SK-N-SH (cell line): ENCODE measurements around the gene DLX2. TPM values are rescaled to one million over a fixed set of nuclear protein-coding genes. Genes with fewer than 3 reads are reported as not detected.

ENCODE experiments used
- CTCF ChIA-PET: fragments of 300-600, 350-600 bp; formaldehyde crosslinking; extraction: SDS; loops from one replicate; lab custom pipeline; 2021; lab: Yijun Ruan, JAX
- POLR2A ChIA-PET: fragments of 350-600 bp; sonication (Branson Sonifier 250); formaldehyde crosslinking; extraction: SDS; loops from one replicate; lab custom pipeline; 2020; ENCODE audit warnings: antibody characterized with exemption, inconsistent platforms; lab: Yijun Ruan, JAX
- DNase-seq: peaks from one replicate; pipeline ENCODE4 v3.0.0; 2012
- H2AFZ ChIP-seq: fragments of 200-600 bp; sonication (generic); 2 replicates; pipeline ENCODE4 v1.8.1; 2016; ENCODE audit warnings: antibody characterized with exemption, mild to moderate bottlenecking, low read depth
- H3F3A ChIP-seq: fragments of 200-600 bp; sonication (generic); replicated peaks from 2 replicates; pipeline ENCODE3; 2016; ENCODE audit warnings: antibody characterized with exemption, mild to moderate bottlenecking; ENCODE audit not compliant: insufficient read depth
- H3K27ac ChIP-seq, 2 experiments: fragments of 200-500 bp in 1 of 2; fragments of 200-600 bp in 1 of 2; sonication (Bioruptor generic) in 1 of 2; sonication (generic), shearing (Covaris generic) in 1 of 2; 2 replicates each; pipeline versions ENCODE4 v1.5.1 to v1.6.1; 2014 to 2016; ENCODE audit warnings: low read depth in 2 of 2, inconsistent platforms in 1 of 2, low read length in 1 of 2, mild to moderate bottlenecking in 1 of 2, mixed read lengths in 1 of 2
- H3K27me3 ChIP-seq: fragments of 200-600 bp; sonication (generic), shearing (Covaris generic); 2 replicates; pipeline ENCODE4 v1.6.1; 2016; ENCODE audit warnings: mixed run types; ENCODE audit not compliant: insufficient read depth
- H3K36me3 ChIP-seq, 2 experiments: fragments of 200-500 bp in 1 of 2; fragments of 200-600 bp in 1 of 2; sonication (Bioruptor generic) in 1 of 2; sonication (generic) in 1 of 2; replicated peaks in 1 of 2; 2 replicates each; pipeline versions ENCODE3 to v1.5.1; 2014 to 2016; ENCODE audit warnings: low read length in 1 of 2, mild to moderate bottlenecking in 1 of 2; ENCODE audit not compliant: insufficient read depth in 2 of 2, control insufficient read depth in 1 of 2
- H3K4me1 ChIP-seq, 2 experiments: fragments of 200-500 bp in 1 of 2; fragments of 200-600 bp in 1 of 2; sonication (Bioruptor generic) in 1 of 2; sonication (generic), shearing (Covaris generic) in 1 of 2; 2 replicates each; pipeline versions ENCODE4 v1.5.1 to v1.6.1; 2014 to 2016; ENCODE audit warnings: low read depth in 1 of 2, low read length in 1 of 2, mixed run types in 1 of 2; ENCODE audit not compliant: insufficient read depth in 2 of 2, control insufficient read depth in 1 of 2
- H3K4me2 ChIP-seq: fragments of 200-600 bp; sonication (generic), shearing (Covaris generic); 2 replicates; pipeline ENCODE4 v1.6.1; 2017; ENCODE audit warnings: mixed run types
- H3K4me3 ChIP-seq, 2 experiments: fragments of 200-500 bp in 1 of 2; fragments of 200-600 bp in 1 of 2; sonication (Bioruptor generic) in 1 of 2; sonication (generic), shearing (Covaris generic) in 1 of 2; 2 replicates each; pipeline versions ENCODE4 v1.5.1 to v1.8.1; 2014 to 2016; ENCODE audit warnings: low read depth in 2 of 2, inconsistent platforms in 1 of 2, low read length in 1 of 2, mild to moderate bottlenecking in 1 of 2, mixed read lengths in 1 of 2, moderate library complexity in 1 of 2
- H3K79me2 ChIP-seq: fragments of 200-600 bp; sonication (generic); 2 replicates; pipeline ENCODE4 v1.8.1; 2017; ENCODE audit warnings: mild to moderate bottlenecking; ENCODE audit not compliant: insufficient read depth
- H3K9ac ChIP-seq: fragments of 200-600 bp; sonication (generic); 2 replicates; pipeline ENCODE4 v1.6.1; 2017; ENCODE audit warnings: mixed run types
- H3K9me2 ChIP-seq: fragments of 200-600 bp; sonication (generic); 2 replicates; pipeline ENCODE4 v1.6.1; 2017; ENCODE audit warnings: mixed run types
- H3K9me3 ChIP-seq: fragments of 200-600 bp; sonication (generic); 2 replicates; pipeline ENCODE4 v1.6.1; 2017; ENCODE audit warnings: mixed run types, mild to moderate bottlenecking, moderate library complexity
- H4K20me1 ChIP-seq: fragments of 200-600 bp; sonication (generic); 2 replicates; pipeline ENCODE4 v1.6.1; 2017; ENCODE audit warnings: mild to moderate bottlenecking, mixed run types; ENCODE audit not compliant: insufficient read depth
- CTCF ChIP-seq: fragments of 200-600 bp; sonication (generic); IDR thresholded peaks from 2 replicates; pipeline ENCODE4 v1.6.1; 2017; ENCODE audit warnings: antibody characterized with exemption, mild to moderate bottlenecking, moderate library complexity
- EP300 ChIP-seq, 2 experiments: IDR thresholded peaks; 2 replicates each; pipeline versions ENCODE4 v1.4.0 to v1.6.1; 2012; ENCODE audit warnings: borderline replicate concordance in 1 of 2, low read depth in 1 of 2, low read length in 1 of 2
- EZH2phosphoT487 ChIP-seq: fragments of 200-600 bp; sonication (generic); IDR thresholded peaks from 2 replicates; pipeline ENCODE4 v1.6.1; 2017; ENCODE audit warnings: low read depth, mixed run types, mild to moderate bottlenecking, antibody characterized with exemption, moderate library complexity, borderline replicate concordance
- FOXJ3 ChIP-seq: sonication (generic); formaldehyde crosslinking; IDR thresholded peaks from 2 replicates; pipeline ENCODE4 v1.5.1; 2020; ENCODE audit warnings: mild to moderate bottlenecking, missing genetic modification reagents
- FOXM1 ChIP-seq: IDR thresholded peaks from 2 replicates; pipeline ENCODE4 v1.4.0; 2012; ENCODE audit warnings: low read depth, mild to moderate bottlenecking
- NFIC ChIP-seq: IDR thresholded peaks from 2 replicates; pipeline ENCODE4 v1.4.0; 2012; ENCODE audit warnings: borderline replicate concordance
- POLR2AphosphoS5 ChIP-seq: IDR thresholded peaks from 2 replicates; pipeline ENCODE4 v1.6.1; 2012; ENCODE audit warnings: low read depth, low read length
- RCOR1 ChIP-seq: fragments of 150-350 bp; IDR thresholded peaks from 2 replicates; pipeline ENCODE4 v1.6.1; 2017; ENCODE audit warnings: antibody characterized with exemption, low read length
- REST ChIP-seq: IDR thresholded peaks from 2 replicates; pipeline ENCODE4 v1.6.1; 2012; ENCODE audit warnings: mild to moderate bottlenecking, low read depth, low read length, moderate library complexity
- RFX5 ChIP-seq: IDR thresholded peaks from 2 replicates; pipeline ENCODE4 v1.6.1; 2012; ENCODE audit warnings: mild to moderate bottlenecking, improper control_type of control experiment, low read length
- RXRA ChIP-seq: IDR thresholded peaks from 2 replicates; pipeline ENCODE4 v1.4.0; 2012; ENCODE audit warnings: low read depth, mild to moderate bottlenecking, borderline replicate concordance
- TCF12 ChIP-seq: IDR thresholded peaks from 2 replicates; pipeline ENCODE4 v1.4.0; 2012
- ZBTB33 ChIP-seq: IDR thresholded peaks from 2 replicates; pipeline ENCODE4 v1.4.0; 2012; ENCODE audit warnings: low read depth, borderline replicate concordance
- WGBS: methylation state at CpG from one replicate; pipeline ENCODE4 v1.1.6; 2017; ENCODE audit warnings: low lambda C conversion rate; 5-methylcytosine and 5-hydroxymethylcytosine counted together
- polyA plus RNA-seq, 3 experiments: library from polyadenylated mRNA; depleted of rRNA; stranded (reverse); fragments of >200 nt; gene quantifications; 2 replicates each; pipeline ENCODE4 v1.2.3, GENCODE V29; 2012
- TF ChIP-seq, protein P1 (sequence below): IDR thresholded peaks from 2 replicates; pipeline ENCODE4; 2012

DLX2 gene
- polyA plus RNA-seq, 1 of the 3 experiments (the other 2 are of a cell fraction) = 0.02 TPM

GRCh38 chr2:172079416-172079815, 23.3 kb downstream of the DLX2 start:
- ChIA-PET POLR2A (no interaction called here), CTCF (no interaction called here)
- Histone ChIP-seq H3K27ac (no peak overlapping the region), H3K9ac (no peak overlapping the region), H3F3A (peaks cover 2% of the 10 kb centered on the region), H3K4me3 (no peak overlapping the region), H3K9me2 (no peaks in the 10 kb centered on the region), H3K79me2 (no peaks in the 10 kb centered on the region), H3K9me3 (no peaks in the 10 kb centered on the region), H3K36me3 (no peaks in the 10 kb centered on the region), H3K4me2 (no peak overlapping the region), H4K20me1 (no peaks in the 10 kb centered on the region), H3K27me3 (peaks cover 26% of the 10 kb centered on the region), H3K4me1 (peaks cover 0 to under 1% of the 10 kb centered on the region in 2 experiments; a peak in 1 of 4 replicates), H2AFZ (no peak overlapping the region)
- no peak for DNase-seq
- no peak for TF ChIP-seq RXRA
- no peak for TF ChIP-seq EZH2phosphoT487
- no peak for TF ChIP-seq REST
- no peak for TF ChIP-seq RCOR1
- no peak for TF ChIP-seq POLR2AphosphoS5
- TF ChIP-seq NFIC = no peak
- TF ChIP-seq ZBTB33 = no peak
- TF ChIP-seq FOXJ3 (CRISPR knock-in tag) = no peak
- TF ChIP-seq CTCF = no peak
- TF ChIP-seq EP300 (IDR thresholded peaks at IDR 0.05; ENCODE audit: borderline replicate concordance in 1 of 2, low read depth in 1 of 2, low read length in 1 of 2) = no peak
- TF ChIP-seq TCF12 = no peak
- TF ChIP-seq RFX5 = no peak
- no peak for TF ChIP-seq FOXM1
- TF ChIP-seq, protein P1, sequence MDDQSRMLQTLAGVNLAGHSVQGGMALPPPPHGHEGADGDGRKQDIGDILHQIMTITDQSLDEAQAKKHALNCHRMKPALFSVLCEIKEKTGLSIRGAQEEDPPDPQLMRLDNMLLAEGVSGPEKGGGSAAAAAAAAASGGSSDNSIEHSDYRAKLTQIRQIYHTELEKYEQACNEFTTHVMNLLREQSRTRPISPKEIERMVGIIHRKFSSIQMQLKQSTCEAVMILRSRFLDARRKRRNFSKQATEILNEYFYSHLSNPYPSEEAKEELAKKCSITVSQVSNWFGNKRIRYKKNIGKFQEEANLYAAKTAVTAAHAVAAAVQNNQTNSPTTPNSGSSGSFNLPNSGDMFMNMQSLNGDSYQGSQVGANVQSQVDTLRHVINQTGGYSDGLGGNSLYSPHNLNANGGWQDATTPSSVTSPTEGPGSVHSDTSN = no peak
- 79% methylated on average over 5 of the region's 5 CpGs for WGBS
